Mucosa of gallbladder (tissue), 1 donor: ENCODE measurements around the gene UTS2R. TPM values are rescaled to one million over a fixed set of nuclear protein-coding genes. Genes with fewer than 3 reads are reported as not detected.
A peak's percentile ranks its signal among the peaks of the same experiment; 100 is the strongest.

Experiments used
- DNase-seq: peaks from one replicate; pipeline ENCODE4 v3.0.0-alpha.2; 2020; ENCODE audit warnings: low spot score
- total RNA-seq: library from RNA; stranded (reverse); gene quantifications from one replicate; pipeline ENCODE4 v1.2.1, GENCODE V29; 2021
- donor health status: DM: no; HTN: no; CAD: no.

Gene UTS2R
- total RNA-seq, 1 donor from 2014 or later: not detected

DNA sequence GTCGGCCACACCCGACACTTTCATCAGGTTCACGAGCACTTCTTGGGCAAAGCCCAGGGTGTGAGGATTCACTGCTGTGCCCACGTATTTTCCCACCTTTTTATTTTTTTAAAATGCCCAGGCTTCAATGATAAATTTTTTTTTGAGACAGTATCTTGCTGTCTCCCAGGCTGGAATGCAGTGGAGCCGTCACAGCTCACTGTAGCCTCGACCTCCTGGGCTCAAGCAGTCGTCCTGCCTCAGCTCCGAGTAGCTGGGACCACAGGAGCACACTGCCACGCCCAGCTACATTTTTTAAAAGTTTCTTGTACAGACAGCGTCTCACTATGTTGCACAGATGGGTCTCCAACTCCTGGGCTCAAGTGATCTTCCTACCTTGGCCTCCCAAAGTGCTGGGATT, 17.8 kb downstream of the UTS2R start:
- no peak for DNase-seq

GRCh38 chr17:82390015-82390859, 18.7 kb downstream of the UTS2R start:
- DNase-seq: no peak

DNA sequence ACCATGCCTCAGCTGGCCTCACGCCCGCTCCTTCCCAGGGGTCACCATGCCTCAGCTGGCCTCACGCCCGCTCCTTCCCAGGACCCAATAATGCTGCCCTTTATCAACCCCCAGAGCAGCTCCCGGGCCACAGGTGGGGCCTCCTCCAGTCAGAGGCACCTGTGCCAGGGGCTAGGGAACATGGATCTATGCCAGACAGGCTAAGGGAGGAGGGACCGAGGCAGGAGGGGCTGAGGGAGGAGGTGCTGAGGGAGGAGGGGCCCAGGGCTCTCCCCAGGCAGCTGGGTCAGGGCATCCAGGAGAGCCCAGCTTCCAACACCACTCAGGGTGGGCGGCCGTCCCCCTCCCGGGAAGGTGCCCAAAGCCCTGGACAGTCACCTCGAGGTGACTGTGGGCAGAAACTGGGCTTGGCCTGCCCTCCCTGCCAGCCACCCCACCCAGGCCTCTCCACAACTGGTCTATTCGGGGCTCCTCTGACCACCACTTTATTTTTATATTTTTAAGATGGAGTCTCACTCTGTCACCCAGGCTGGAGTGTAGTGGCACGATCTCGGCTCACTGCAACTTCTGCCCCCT, 19.4 kb downstream of the UTS2R start:
- DNase-seq: no peak

GRCh38 chr17:82391496-82392066, 20.0 kb downstream of the UTS2R start:
- no peak for DNase-seq

DNA sequence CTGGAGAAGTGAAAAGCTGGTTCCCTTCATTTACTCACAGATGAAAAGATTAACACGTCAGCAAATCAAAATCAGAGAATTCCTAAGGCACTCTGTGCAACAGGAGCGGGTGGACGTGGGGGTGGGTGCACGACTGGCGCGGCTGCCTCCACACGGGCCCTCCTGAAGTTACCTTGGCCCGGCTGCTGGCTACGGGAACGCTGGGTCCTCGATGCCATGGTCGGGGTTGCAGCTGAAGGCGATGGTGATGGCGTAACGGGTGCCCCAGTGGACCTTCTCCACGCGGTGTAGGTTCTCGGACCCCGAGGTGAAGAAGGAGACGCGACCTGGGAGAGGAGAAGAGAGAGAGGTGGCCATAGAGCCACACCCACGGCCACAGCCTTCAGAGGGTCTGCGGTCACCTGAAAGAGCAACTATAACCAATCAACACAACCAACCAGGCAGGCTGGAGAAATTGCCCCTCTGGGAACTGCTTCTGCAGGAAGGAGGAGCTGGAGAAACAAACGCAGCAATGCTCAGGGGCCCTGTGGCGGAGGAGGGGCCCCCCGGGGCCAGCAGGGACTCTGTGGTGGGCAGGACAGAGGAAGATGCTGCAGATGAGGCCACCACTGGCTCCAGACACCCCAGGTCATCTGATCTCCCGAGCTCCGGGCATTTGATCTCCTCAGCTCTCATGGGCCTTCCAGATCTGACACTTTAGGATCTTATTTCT, 20.8 kb downstream of the UTS2R start:
- DNase-seq: no peak

- DNase-seq: no peak
These were observed 21.4 kb downstream of the UTS2R start for GRCh38 chr17:82392941-82393340.

- no peak for DNase-seq
These were observed 22.7 kb downstream of the UTS2R start for GRCh38 chr17:82394278-82394677.

DNA sequence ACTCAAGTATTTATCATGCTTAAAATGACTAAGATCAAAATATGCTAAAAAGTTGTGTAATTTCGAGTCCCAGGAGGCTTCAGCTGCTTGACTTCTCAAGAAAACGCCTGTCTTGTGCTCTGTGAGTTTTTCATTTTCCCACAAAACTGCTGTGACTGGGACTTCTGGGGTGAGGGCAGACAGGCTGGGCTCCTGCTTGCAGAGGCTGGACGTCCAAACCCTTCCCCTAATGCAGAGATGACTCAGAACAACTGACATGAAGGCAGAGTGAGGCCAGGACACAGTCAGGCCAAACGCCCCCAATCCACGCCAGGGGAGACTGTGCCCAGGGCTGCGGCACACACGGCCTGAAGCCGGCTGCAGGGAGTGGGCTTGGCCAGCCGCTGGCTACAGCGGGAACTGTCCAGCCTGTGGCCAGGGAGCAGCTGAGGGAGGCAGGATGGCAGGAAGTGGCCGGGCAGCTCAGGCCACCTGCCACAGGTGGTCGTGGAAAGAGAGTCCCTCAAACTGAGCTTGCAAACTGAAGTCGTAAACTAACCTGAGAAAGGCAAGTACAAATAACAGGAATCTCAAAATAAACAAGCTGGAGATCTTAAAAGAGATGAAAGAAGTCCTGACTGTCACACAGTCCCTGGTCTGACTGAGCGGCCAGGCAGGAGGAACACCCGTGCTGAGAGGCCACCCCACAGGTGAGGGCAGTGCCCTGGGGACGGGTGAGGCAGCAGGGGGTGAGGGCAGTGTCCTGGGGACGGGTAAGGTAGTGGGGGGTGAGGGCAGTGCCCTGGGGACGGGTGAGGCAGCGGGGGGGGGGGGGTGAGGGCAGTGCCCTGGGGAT, 25.3 kb downstream of the UTS2R start:
- no peak for DNase-seq

DNA sequence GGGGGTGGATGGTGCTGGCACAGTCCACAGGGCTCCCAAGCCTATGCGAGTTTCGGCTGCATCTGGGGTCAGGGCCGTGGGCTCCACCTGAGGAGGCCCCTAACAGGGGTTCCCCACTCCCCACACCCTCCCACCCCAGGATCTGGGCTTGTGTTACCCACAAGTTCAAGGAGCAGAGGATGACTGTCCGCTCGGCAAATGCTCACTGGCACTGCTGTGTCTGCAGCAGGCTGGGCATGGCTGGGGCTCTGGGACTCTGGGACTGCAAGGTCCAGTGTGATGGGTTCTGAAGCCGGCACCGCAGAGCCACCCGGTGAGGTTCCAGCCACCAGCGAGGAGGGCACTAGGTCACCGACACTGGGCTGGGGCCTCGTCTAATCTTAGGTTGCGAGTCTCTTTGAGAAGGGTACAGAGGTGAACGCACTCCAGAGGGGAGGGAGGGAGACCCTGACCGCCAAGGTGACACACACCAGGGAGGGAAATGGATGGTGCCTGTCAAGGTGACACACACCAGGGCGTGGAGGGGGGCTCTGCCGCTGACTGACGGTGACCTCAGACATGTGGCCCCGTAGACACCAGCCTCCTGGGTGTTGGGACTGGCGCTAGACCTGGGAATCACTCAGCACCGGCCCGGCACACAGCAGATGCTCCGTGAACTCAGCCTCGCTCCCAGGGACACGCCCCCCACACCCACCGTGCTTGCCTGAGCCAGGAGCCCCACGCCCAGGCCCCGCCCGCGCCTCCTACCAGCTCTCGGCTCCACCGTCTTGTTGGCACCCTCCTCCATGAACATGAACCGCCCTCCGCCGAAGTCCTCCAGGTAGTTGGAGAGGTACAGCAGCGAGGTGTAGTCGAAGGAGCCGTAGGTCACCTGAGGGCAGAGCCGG, 26.1 kb downstream of the UTS2R start:
- DNase-seq: no peak

- no peak for DNase-seq
These were observed 27.5 kb downstream of the UTS2R start for GRCh38 chr17:82399041-82399441.

GRCh38 chr17:82399601-82400101, 28.1 kb downstream of the UTS2R start:
- no peak for DNase-seq

DNA sequence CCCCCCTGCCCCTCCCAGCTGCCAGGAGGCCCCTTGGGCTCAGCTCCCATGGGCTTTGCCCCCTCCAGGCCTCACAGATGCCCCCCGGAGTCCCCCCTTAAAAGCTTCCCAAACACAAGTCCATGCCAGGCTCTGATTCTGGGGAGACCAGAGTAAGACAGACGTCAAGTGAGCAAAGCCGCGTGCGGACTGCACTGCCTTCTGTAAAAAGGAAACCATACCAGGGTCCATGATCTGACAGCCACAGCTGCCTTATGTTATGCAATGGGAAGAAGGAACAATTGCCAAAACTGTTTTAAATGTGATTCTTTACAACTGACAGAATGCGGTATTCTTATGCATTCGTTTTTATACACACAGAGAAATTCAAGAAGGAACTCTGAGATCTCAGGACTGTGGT, 28.6 kb downstream of the UTS2R start:
- DNase-seq: no peak

- peak; percentile 37 for DNase-seq
These were observed 29.3 kb downstream of the UTS2R start for GRCh38 chr17:82400830-82401229.

DNA sequence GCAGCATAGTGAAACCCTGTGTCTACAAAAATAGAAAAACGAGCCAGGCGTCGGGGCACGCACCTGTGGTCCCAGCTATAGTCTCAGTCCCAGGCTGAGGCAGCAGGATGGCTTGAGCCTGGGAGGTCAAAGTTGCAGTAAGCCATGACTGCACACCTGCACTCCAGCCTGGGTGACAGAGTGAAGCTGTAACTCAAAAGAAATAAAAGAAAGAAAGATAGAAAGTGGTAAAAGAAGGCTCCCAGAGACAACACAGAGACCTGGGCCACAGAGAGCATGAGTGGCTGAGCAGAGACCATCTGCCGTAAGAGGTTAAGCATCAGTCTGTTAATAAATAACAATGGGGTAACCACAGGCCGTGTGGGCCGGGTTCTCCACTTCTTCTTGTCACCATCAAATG, 31.3 kb downstream of the UTS2R start:
- DNase-seq: no peak

DNA sequence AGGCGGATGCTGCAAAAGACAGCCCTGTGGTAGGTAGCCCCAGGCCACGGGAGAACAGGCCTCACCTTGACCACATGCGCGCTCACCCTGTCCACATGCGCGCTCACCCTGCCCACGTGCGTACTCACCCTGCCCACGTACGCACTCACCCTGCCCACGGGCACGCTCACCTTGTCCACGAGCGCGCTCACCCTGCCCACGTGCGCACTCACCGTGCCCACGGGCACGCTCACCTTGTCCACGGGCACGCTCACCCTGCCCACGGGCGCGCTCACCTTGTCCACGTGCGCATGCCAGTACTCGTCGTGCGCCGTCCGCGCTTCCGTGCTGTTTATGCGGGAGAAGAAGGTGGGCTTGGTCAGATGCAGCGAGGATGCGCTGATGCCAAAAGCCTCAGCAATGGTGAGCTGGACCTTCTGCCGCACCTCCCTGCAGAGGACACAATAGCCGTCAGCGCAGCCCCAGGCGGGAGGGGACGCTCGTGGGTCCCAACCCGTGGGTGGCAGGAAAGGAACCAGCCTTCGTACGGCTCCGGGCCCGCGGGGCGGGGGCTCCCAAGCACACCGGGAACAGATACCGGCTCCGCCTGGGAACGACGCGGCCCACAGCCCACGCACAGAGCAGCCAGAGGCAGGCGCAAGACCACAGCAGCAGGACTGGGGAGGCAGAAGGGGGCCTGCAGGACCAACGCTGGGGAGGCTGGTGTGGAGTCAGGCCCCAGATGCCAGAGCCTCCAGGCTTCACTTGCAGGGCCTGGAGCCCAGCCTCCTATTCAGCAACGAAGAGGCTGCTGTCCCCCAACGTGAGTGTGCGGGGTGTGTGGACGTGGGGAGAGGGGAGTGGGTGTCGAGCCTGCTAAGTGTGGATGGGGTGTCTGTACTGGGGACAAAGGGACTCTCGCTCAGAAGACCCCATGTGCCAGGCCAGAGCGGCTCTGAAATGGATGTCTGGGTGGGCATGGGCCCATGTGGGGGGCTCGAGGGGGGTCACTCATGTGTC, 32.4 kb downstream of the UTS2R start:
- DNase-seq: no peak

- no peak for DNase-seq
These were observed 33.5 kb downstream of the UTS2R start for GRCh38 chr17:82405051-82405450.

DNA sequence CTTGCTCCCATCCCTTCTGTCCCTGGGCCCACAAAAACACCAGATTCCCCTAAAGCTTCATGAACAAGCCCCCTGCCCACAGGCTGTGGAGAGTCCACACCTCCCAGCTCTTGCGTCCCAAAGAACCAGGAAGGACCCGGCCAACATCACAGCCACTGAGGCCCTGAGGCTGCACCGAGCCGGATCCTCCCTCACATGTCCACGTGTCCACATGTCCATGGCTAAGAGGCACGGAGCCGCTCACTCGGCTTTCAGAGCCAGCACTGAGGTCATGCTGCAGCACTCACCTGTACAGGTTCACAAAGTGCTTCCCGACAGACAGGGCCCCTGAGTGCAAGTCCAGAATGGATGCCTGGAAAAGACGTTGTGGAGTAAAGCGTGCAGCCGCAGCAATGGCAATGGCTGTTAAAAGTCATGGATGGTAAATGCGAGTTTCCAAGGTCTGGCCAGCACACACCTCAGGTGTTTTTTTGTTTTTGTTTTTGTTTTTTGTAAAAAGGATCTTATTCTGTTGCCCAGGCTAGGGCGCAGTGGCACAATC, 34.6 kb downstream of the UTS2R start:
- DNase-seq: no peak

DNA sequence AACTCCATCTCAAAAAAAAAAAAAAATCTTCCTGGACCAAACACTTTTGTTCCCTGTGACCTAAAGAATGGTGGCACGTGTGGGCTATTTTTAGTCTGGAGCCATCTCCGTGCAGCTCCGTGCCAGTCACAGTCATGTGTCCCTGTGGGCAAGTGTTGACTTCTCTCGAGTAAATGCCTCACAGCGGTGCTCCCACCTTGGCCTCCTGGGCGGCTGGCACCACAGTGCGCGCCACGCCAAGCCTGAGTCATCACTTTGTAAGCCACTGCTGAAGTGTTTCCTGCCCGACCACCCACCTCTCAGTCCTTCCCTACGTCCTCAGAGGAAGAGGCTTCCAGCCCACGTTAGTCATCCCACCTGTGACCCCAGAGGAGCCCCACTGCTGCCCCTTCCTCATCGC, 35.7 kb downstream of the UTS2R start:
- no peak for DNase-seq
